ENCODE results near the gene TNIK.

DNA sequence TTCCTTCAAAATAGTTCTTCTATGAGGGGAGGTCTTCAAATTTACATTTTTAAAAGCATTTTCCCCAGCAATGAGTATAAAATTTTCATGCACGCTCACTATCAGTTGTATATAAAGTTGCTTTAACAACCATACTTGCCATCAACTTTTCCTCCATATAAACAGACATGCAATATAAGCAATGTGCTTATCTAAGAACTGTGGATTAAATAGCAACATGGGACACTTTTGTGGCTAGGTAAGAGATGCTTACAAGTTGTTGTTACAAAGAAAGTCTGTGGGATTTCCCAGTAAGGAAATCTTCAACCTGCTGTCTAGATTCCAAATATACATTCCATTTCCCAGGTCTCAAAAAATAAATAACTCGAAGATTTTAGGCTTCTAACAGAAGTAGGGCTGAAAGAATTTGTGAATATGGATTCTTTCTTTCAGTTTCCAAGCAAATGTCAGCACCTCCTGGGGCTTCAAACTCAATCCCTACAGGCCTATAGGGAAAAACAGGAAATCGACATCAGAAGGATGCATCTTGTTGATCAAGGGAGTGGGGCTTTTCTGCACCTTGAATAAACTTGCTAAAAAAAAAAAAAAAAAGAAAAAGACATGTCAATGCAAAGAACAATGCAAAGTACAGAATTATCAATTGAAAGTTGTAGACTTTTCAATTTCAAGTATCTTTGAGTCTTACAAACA is 16.1 kb downstream of the TNIK start:
- TF ChIP-seq CTCF (IDR thresholded peaks at IDR 0.05; ENCODE audit: poor library complexity), result no peak
- TF ChIP-seq EZH2 (IDR thresholded peaks at IDR 0.05; ENCODE audit: borderline replicate concordance), result no peak
- TF ChIP-seq EZH2phosphoT487 (IDR thresholded peaks at IDR 0.05; ENCODE audit: low read depth, severe bottlenecking, unreplicated experiment), result no peak

Measured in hepatocyte (in vitro differentiated cells).